K562 (cell line): ENCODE measurements around the gene PTPRR. TPM values are rescaled to one million over a fixed set of nuclear protein-coding genes. Genes with fewer than 3 reads are reported as not detected.

ENCODE experiments used
- ATAC-seq: fragments of 200-7000 bp; cut with Tn5 transposase; 3 replicates; pipeline ENCODE4 v1.9.1; 2020; ENCODE audit warnings: moderate library complexity
- BruUV-seq: library from RNA; stranded (reverse); fragments of 400-500 nt; replicated peaks from 2 replicates; lab custom pipeline; 2021; lab: Mats Ljungman, UMichigan
- CTCF ChIA-PET: fragments of 300-600 bp; formaldehyde crosslinking; extraction: SDS; loops from one replicate; lab custom pipeline; 2021; ENCODE audit warnings: low intra/inter-chr PET ratio; lab: Yijun Ruan, JAX
- POLR2A ChIA-PET: fragments of 300-600, 350-650 bp; sonication (Branson Sonifier 250); formaldehyde crosslinking; extraction: SDS; loops from one replicate; lab custom pipeline; 2021; ENCODE audit warnings: antibody characterized with exemption, inconsistent platforms; lab: Yijun Ruan, JAX
- DNase-seq, 4 experiments: peaks; one replicate each; pipeline versions ENCODE4 v3.0.0 to v3.0.0-alpha.2; 2011 to 2018; ENCODE audit warnings: low spot score in 3 of 4, mixed read lengths in 3 of 4; ENCODE audit errors: extremely low read depth in 1 of 4
- FAIRE-seq: peaks from 2 replicates; lab custom pipeline; 2011; peaks lifted over from hg19 to GRCh38; lab: Jason Lieb, UNC
- H2AFZ ChIP-seq: 2 replicates; pipeline ENCODE4 v1.6.0; 2011; ENCODE audit warnings: low read depth, low read length, control low read depth, inconsistent platforms
- H3K27ac ChIP-seq: fragments of 200-600 bp; 3 replicates; pipeline ENCODE4 v1.8.0; 2011; ENCODE audit warnings: low read depth, mild to moderate bottlenecking, control low read depth, inconsistent platforms, low read length, moderate library complexity, mixed read lengths; ENCODE audit errors: extremely low read depth
- H3K27me3 ChIP-seq, 2 experiments: fragments of 300-600 bp in 1 of 2; 2 replicates in 1 of 2; 3 replicates in 1 of 2; pipeline versions ENCODE4 v1.6.0 to v1.8.0; 2011; ENCODE audit warnings: inconsistent platforms in 2 of 2, low read length in 2 of 2, mild to moderate bottlenecking in 1 of 2, mixed read lengths in 1 of 2, moderate library complexity in 1 of 2; ENCODE audit not compliant: control insufficient read depth in 2 of 2, insufficient read depth in 2 of 2
- H3K36me3 ChIP-seq: fragments of 300-600 bp; 3 replicates; pipeline ENCODE4 v1.8.0; 2011; ENCODE audit warnings: mild to moderate bottlenecking, low read length, inconsistent platforms; ENCODE audit not compliant: control insufficient read depth, insufficient read depth
- H3K4me1 ChIP-seq, 2 experiments: fragments of 200-600 bp in 1 of 2; replicated peaks in 1 of 2; 2 replicates in 1 of 2; 3 replicates in 1 of 2; pipeline versions ENCODE4 v1.5.1 to v1.8.0; 2011; ENCODE audit warnings: inconsistent platforms in 2 of 2, low read length in 2 of 2, mild to moderate bottlenecking in 1 of 2, mixed read lengths in 1 of 2, moderate library complexity in 1 of 2; ENCODE audit not compliant: control insufficient read depth in 2 of 2, insufficient read depth in 2 of 2
- H3K4me2 ChIP-seq: 2 replicates; pipeline ENCODE4 v1.6.1; 2011; ENCODE audit warnings: low read length, control low read depth, inconsistent platforms, mixed read lengths; ENCODE audit not compliant: insufficient read depth
- H3K4me3 ChIP-seq: fragments of 200-600 bp; sonication (generic), shearing (Covaris generic); 2 replicates; pipeline ENCODE4 v1.5.1; 2016; ENCODE audit warnings: control low read depth, inconsistent platforms
- H3K79me2 ChIP-seq: fragments of 200-600 bp; 3 replicates; pipeline ENCODE4 v1.8.0; 2011; ENCODE audit warnings: low read length, inconsistent platforms; ENCODE audit not compliant: control insufficient read depth, insufficient read depth
- H3K9ac ChIP-seq, 2 experiments: 2 replicates each; pipeline versions ENCODE4 v1.6.0 to v1.6.1; 2011; ENCODE audit warnings: low read depth in 2 of 2, low read length in 2 of 2, control low read depth in 1 of 2, inconsistent platforms in 1 of 2, mild to moderate bottlenecking in 1 of 2, mixed read lengths in 1 of 2; ENCODE audit not compliant: insufficient read depth in 1 of 2
- H3K9me1 ChIP-seq: one replicate; pipeline ENCODE4 v1.6.0; 2011; ENCODE audit warnings: inconsistent platforms, mild to moderate bottlenecking, low read length, moderate library complexity; ENCODE audit not compliant: control insufficient read depth, insufficient read depth
- H3K9me3 ChIP-seq: replicated peaks from 2 replicates; pipeline ENCODE4 v1.5.1; 2011; ENCODE audit warnings: low read depth, low read length, inconsistent platforms; ENCODE audit not compliant: control insufficient read depth, insufficient read depth
- H4K20me1 ChIP-seq: replicated peaks from 2 replicates; pipeline ENCODE4 v1.6.1; 2011; ENCODE audit warnings: low read length, inconsistent platforms, mixed read lengths; ENCODE audit not compliant: control insufficient read depth, insufficient read depth
- GABPB2 ChIP-seq: fragments of 250-450 bp; sonication (Bioruptor Pico); conservative IDR thresholded peaks from 2 replicates; pipeline ENCODE4 v1.5.1; 2021; ENCODE audit warnings: mild to moderate bottlenecking
- KHSRP ChIP-seq: fragments of 450-650 bp; IDR thresholded peaks from 2 replicates; pipeline ENCODE4 v1.6.1; 2017
- ZNF121 ChIP-seq: sonication (generic); formaldehyde crosslinking; conservative IDR thresholded peaks from 2 replicates; pipeline ENCODE4 v1.8.0; 2022; ENCODE audit warnings: missing genetic modification reagents
- ZNF212 ChIP-seq: fragments of 450-650 bp; formaldehyde crosslinking; IDR thresholded peaks from 2 replicates; pipeline ENCODE4 v1.4.0; 2020; ENCODE audit warnings: mild to moderate bottlenecking
- ZNF780A ChIP-seq: fragments of 250-450 bp; sonication (Bioruptor Pico); IDR thresholded peaks from 2 replicates; pipeline ENCODE4 v1.5.0; 2021; ENCODE audit warnings: mild to moderate bottlenecking
- WGBS: fragments of 100-300 bp; shearing (Covaris generic); methylation state at CpG from one replicate; pipeline ENCODE4 v1.1.6; 2016; ENCODE audit warnings: low coverage, mixed read lengths; ENCODE audit not compliant: insufficient coverage; ENCODE audit errors: missing lambda C conversion rate; 5-methylcytosine and 5-hydroxymethylcytosine counted together
- in situ Hi-C: fragments of 300-500 bp; cut with MboI; formaldehyde crosslinking; loops from 4 replicates; pipeline ENCODE4 v1.15.0; 2018; ENCODE audit warnings: inconsistent platforms, mixed read lengths
- intact Hi-C: fragments of 100-400 bp; cut with micrococcal nuclease; formaldehyde crosslinking; loops from 2 replicates; pipeline ENCODE4 v1.14.2; 2022
- polyA plus RNA-seq, 8 experiments: library from polyadenylated mRNA; depleted of rRNA in 4 of 8; stranded (reverse) in 5 of 8; unstranded in 3 of 8; fragments of >200 nt; fragmentation: Nextera tagmentation in 2 of 8; fragmentation: Illumina TruSeq in 1 of 8; extraction: Ambion mirVana in 2 of 8; extraction: Trizol in 1 of 8; gene quantifications; 2 replicates each; pipeline versions ENCODE4 v1.2.1 to v1.2.3, GENCODE V29; 2011 to 2014; ENCODE audit warnings: inconsistent platforms in 1 of 8, missing spikeins in 1 of 8
- total RNA-seq, 7 experiments: library from RNA; depleted of rRNA in 6 of 7; stranded (reverse); fragments of >200 nt in 6 of 7; fragmentation: Illumina TruSeq in 2 of 7; extraction: Trizol in 2 of 7; gene quantifications; 2 replicates each; pipeline versions ENCODE4 v1.2.1 to v1.2.3, GENCODE V29; 2011 to 2021; ENCODE audit warnings: low replicate concordance in 1 of 7
- TF ChIP-seq, protein P1 (sequence below), 2 experiments: fragments of 450-650 bp; IDR thresholded peaks; 2 replicates each; pipeline ENCODE4 v1.6.1; 2018; ENCODE audit warnings: mild to moderate bottlenecking in 2 of 2, low read depth in 1 of 2; ENCODE audit not compliant: partially characterized antibody in 2 of 2
- TF ChIP-seq, protein P2 (sequence below), 2 experiments: IDR thresholded peaks in 1 of 2; conservative IDR thresholded peaks in 1 of 2; 2 replicates each; pipeline ENCODE4 v1.6.1; 2016; ENCODE audit warnings: low read depth in 2 of 2, mild to moderate bottlenecking in 1 of 2, missing compliant biosample characterization in 1 of 2, missing genetic modification characterization in 1 of 2, moderate library complexity in 1 of 2

The PTPRR gene
- total and polyA plus RNA-seq, 9 of the 15 experiments (the other 6 are each of a cell fraction or from before 2014, with no cell fraction given), result 6.6 to 41.7 (median 12.3) TPM

DNA sequence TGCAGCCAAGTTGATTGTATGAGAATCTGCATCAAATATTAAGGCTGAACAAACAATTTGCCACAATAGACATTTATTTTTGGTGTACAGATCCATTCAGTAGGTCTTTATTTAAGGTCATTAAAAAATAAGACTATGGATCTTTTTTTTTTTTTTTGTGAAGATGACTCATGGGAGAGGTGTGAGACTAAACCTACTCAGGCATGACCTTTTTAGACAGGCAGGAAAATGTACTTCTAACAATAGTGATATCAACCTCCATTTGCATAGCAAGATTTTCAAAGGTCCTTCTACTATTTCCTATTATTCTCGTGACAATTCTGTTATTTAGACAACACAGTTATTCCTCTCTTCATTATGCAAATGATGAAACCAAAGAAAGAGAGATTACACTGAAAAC is 39.9 kb upstream of the PTPRR start:
- Histone ChIP-seq H3K9ac (no peak overlapping the region), H3K27ac (no peak overlapping the region), H3K79me2 (no peaks in the 10 kb centered on the region), H3K4me1 (no peaks in the 10 kb centered on the region), H2AFZ (no peak overlapping the region), H3K4me3 (no peak overlapping the region), H3K9me3 (no peaks in the 10 kb centered on the region), H4K20me1 (no peaks in the 10 kb centered on the region), H3K27me3 (no peaks in the 10 kb centered on the region), H3K4me2 (no peak overlapping the region), H3K9me1 (no peaks in the 10 kb centered on the region), H3K36me3 (no peaks in the 10 kb centered on the region)
- no peak for ATAC-seq
- in situ Hi-C loops, result no loop called here
- no peak for FAIRE-seq
- 0% methylated on average over 1 of the region's 1 CpG for WGBS
- intact Hi-C loops, result no loop called here
- ChIA-PET POLR2A (no interaction called here), CTCF (interaction anchor here (0.7 kb wide), 1 partner anchor 1029 kb away, joined by 4 read pairs; no protein-coding TSS in a partner anchor)
- BruUV-seq, result no TSS peak
- TF ChIP-seq KHSRP (no peak), ZNF212 (CRISPR knock-in tag) (no peak), ZNF780A (CRISPR knock-in tag) (no peak), ZNF121 (no peak), GABPB2 (CRISPR knock-in tag) (no peak)
- TF ChIP-seq, protein P1, sequence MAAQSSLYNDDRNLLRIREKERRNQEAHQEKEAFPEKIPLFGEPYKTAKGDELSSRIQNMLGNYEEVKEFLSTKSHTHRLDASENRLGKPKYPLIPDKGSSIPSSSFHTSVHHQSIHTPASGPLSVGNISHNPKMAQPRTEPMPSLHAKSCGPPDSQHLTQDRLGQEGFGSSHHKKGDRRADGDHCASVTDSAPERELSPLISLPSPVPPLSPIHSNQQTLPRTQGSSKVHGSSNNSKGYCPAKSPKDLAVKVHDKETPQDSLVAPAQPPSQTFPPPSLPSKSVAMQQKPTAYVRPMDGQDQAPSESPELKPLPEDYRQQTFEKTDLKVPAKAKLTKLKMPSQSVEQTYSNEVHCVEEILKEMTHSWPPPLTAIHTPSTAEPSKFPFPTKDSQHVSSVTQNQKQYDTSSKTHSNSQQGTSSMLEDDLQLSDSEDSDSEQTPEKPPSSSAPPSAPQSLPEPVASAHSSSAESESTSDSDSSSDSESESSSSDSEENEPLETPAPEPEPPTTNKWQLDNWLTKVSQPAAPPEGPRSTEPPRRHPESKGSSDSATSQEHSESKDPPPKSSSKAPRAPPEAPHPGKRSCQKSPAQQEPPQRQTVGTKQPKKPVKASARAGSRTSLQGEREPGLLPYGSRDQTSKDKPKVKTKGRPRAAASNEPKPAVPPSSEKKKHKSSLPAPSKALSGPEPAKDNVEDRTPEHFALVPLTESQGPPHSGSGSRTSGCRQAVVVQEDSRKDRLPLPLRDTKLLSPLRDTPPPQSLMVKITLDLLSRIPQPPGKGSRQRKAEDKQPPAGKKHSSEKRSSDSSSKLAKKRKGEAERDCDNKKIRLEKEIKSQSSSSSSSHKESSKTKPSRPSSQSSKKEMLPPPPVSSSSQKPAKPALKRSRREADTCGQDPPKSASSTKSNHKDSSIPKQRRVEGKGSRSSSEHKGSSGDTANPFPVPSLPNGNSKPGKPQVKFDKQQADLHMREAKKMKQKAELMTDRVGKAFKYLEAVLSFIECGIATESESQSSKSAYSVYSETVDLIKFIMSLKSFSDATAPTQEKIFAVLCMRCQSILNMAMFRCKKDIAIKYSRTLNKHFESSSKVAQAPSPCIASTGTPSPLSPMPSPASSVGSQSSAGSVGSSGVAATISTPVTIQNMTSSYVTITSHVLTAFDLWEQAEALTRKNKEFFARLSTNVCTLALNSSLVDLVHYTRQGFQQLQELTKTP (IDR thresholded peaks at IDR 0.05; ENCODE audit: low read depth in 1 of 2, partially characterized antibody in 2 of 2), result no peak
- TF ChIP-seq, protein P2, sequence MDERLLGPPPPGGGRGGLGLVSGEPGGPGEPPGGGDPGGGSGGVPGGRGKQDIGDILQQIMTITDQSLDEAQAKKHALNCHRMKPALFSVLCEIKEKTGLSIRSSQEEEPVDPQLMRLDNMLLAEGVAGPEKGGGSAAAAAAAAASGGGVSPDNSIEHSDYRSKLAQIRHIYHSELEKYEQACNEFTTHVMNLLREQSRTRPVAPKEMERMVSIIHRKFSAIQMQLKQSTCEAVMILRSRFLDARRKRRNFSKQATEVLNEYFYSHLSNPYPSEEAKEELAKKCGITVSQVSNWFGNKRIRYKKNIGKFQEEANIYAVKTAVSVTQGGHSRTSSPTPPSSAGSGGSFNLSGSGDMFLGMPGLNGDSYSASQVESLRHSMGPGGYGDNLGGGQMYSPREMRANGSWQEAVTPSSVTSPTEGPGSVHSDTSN (CRISPR knock-in tag; IDR thresholded peaks at IDR 0.05; ENCODE audit: low read depth), result no peak
- TF ChIP-seq, protein P2 (tag; conservative IDR thresholded peaks at IDR 0.05; ENCODE audit: low read depth), result no peak
- no peak for DNase-seq
